Kidney glomerular epithelial cell (primary cell): ENCODE results near the gene PSMD11.
"Not testable (repeated sequence)": the region's sequence is repeated elsewhere in the genome, so short reads cannot be mapped to it uniquely, and the experiment has no call there.

Experiments
- DNase-seq: peaks from one replicate; lab custom pipeline; 2025; lab: John Stamatoyannopoulos, UW

PSMD11 gene

GRCh38 chr17:32514606-32515005 is 70.3 kb downstream of the PSMD11 start:
- DNase-seq: no peak

DNA sequence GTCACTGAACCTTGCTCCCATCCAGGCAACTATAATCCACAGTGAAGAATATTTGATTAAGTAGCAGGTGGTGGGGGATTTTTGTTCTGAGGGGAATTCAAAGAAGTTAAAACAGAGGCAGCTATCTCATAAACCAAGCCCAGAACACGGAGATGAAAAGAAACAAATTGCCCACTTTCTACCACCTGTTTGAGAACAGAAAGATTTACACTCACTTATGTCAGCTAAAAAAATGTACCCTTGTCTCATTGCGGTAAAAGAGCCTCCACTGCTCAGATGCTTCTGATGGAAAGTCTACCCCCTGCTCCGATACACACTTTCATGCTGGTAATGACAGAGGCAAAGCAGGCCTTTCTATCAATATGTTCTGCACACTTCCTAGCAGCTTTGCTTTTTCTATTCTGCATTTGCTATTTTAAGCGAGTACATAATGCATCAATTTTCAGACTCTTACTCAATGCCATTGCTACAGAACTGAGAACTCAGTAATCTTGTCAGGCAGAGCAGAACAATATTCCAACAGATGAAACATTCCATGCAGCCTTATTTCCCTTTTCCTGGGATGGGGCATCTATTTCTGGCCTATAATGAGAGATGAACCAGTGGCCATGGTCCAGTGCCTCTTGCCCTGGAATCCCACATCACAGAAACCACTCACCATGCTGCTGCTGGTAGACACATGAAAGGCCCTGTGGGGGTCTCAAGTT is 71.5 kb downstream of the PSMD11 start:
- peak; percentile 25 for DNase-seq

DNA sequence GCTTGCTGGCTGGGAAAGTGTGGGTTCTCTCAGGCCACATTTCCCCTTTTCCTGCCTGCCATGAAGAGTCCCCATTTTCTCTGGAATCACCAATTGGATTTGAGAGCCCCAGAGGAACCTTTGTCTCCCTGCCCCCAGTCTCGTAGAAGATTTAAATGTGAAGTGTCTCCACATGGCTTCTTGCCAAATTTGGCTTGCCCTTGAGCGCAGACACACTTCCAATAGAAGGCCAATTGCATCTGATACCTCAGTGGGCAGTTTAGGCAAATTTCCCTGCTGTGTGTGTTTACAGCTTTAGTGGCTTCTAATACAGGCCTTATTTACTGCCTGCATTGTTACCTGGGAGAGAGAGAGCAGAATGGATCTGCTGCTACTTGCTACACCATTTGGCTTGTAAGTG is 72.1 kb downstream of the PSMD11 start:
- DNase-seq: no peak

- no peak for DNase-seq
Observed at GRCh38 chr17:32516940-32517701, 72.8 kb downstream of the PSMD11 start.

DNA sequence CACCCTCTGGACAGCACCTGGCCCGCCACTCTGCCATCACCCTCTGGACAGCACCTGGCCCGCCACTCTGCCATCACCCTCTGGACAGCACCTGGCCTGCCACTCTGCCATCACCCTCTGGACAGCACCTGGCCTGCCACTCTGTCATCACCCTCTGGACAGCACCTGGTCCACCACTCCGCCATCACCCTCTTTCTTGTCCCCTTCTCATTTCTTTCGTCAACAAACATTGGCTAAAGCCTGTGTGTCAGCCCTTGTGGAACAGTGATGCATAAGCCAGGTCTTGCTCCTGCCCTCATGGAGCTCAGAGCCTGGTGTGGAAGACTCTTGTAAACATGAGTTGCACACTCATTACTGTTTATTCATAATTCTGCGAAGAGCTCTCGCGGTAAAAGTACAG is 73.7 kb downstream of the PSMD11 start:
- DNase-seq: no peak

GRCh38 chr17:32518646-32519227 is 74.4 kb downstream of the PSMD11 start:
- no peak for DNase-seq

DNA sequence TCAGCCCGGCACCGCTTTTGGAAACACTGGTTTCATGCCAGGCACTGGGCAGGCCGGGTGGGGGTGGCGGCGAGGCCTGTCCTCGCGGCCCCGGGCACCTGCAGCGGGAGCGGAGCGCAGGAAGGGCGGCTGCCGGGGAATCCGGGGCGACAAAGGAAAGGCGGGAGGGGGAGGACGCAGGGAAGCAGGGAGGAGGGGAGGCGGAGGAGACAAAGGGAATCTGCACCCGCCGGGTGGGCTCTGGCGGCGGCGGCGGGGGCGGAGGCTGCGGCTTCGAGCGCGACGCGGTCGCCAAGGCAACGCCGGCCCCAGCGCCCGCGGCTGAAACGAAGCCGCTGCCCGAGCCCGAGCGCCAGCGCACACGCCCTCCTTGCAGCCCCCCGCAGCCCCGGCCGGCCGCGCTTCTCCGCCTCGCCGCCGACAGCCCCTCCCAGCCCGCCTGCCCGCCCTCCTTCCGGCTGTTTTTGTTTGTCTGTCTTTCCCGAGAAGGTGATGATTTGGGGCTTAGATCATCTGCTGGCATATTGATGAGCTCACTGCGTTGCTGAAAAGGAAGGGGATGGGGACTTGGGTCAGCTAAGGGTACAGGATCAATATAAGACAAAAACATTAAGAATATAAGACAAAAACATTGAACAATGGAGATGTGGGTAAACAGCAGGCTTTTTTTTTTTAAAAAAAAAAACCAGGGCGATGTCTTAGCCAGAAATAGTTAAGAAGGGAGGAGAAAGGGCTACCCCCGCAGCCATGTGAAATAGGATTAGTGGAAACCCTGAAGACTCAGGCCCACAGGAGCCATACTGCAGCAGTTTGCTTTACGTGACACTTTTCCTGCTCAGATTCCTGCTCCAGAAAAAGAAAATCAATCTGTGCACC is 75.2 kb downstream of the PSMD11 start:
- peak; percentile 35 for DNase-seq

GRCh38 chr17:32520104-32520701 is 75.9 kb downstream of the PSMD11 start:
- no peak for DNase-seq

DNA sequence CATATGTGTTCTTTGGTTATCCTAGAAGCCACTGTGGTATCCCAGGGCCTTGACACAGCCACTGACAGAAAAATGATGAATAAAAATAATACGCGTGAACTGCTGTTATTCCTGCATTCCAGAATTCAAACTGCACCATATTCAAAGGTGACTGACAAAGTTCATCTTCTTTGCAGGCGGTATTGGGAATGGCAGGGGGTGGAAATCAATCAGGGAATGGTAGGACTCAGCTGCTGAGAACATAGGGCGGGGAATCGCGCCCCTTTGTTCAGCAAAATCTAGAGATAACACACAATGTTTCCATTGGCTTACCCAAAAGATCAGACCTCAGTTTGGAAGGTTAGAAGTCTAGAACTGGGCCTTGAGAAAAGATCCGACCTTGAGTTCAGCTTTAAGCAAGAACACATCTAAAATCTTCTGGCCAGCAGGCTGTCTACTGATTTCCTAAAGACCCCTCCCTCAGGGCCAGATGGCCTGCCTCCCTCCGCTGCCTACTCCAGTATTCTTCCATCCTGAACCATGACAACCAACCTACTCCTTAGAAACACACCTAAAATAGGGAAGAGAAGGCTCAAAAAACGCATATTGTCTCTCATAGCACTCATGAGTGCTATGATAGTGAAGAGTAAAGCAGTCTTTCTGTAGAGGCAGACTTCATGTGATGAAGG is 76.6 kb downstream of the PSMD11 start:
- DNase-seq: no peak

DNA sequence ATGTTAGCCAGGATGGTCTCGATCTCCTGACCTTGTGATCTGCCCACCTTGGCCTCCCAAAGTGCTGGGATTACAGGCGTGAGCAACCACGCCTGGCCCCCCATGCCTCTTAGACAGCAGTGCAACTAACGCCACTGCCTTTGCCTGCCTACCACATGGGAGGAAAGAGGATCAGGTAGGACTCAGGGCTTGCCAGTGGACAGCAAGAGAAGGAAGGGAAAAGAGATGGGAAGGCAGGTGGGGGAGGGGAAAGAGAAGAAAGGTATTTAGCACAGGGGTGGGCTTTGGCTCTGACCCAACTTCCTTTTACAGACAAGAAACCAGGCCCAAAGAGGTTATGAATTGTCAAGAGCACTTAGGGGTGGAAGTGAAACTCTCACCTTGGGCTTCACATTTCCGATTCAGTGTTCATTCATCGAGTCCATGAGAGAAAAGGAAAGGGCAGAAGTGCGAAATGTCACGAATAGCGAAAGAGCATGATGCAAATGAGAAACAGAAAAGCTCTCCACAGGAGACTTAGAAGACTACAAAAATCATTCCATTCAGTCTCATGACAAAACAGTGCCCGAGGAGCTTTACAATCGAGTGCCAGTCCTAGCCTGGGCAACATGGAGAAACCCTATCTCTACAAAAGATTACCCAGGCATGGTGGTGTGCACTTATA is 78.8 kb downstream of the PSMD11 start:
- no peak for DNase-seq

GRCh38 chr17:32523827-32524552 is 79.7 kb downstream of the PSMD11 start:
- no peak for DNase-seq

- DNase-seq: not testable (repeated sequence)
Observed at GRCh38 chr17:32524553-32524880, 80.2 kb downstream of the PSMD11 start.

DNA sequence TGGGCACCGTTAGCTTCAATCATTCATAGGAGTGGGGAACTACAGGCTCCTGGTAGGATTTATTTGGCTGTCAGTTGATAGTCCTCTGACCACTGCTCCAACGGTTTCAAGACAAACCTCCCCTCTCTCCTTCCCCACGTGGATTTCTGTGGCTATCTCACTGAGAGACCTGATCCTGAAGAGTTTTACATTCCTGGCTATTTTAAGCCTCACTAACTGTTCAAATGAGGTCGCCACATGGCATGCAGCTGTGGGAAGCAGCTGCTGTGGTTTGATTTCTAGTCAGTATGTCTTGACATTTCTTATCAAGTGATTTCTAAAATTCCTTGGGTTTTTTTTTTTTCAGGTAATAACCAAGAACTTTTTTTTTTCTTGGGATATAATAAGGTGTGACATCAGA is 80.8 kb downstream of the PSMD11 start:
- DNase-seq: peak; percentile 35

DNA sequence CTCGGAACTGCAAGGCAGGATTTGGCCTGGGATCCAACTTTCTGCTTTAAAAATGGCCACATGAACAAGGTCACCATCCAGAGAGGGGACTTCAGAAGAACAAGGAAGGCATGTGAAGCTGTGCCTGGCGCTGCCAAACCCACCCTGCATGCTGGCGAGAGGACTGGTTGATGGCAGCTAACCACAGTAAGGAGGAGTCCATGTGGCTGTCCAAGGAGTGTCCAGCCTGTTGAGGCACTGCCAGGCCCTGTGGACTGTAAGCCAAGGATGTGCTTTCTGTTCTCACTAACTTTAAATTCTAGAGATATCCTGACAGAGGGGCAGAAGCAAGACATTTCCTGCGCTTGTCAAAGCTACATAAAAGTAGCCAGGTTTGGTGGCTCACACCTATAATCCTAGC is 82.8 kb downstream of the PSMD11 start:
- DNase-seq: no peak

DNA sequence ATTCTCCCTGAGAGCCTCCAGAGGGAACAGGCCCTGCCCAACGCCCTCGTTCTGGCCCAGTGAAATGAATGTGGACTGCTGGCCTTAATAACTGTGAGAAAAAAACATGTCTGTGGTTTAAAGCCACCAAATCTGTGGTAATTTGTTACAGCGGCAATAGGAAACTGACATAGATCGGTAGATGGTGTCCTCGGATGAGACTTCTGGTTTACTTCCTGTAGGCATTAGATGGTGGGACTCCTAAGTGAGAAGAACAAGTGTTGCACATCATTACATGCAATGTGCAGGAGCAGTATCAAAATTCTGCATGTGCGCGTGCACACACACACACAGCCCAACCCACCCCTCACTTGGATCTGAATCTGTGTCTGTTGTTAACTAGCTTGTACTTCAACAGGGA is 84.5 kb downstream of the PSMD11 start:
- no peak for DNase-seq

DNA sequence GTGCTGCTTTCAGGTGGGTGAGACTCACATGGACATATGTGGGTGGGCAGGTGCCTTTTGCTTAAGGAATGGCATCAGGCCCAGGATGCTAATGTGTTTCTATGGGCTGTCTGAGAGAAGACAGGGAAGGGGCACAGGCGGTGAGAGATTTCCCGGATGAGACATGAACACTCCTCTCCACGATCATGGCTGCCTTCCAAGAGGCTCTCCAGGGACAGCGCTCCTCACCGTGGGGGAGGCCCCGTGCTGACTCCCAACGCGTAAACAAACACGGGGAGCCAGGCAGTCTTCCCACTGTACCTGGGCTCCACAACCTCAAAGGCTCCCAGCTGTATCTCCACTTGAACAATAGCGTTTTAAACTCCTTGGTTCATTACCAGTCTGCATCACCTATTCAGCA is 85.3 kb downstream of the PSMD11 start:
- no peak for DNase-seq
